CD4-positive, alpha-beta T cell treated with Interleukin-17A for 1 hour (primary cell): ENCODE results near the gene FKBP8.
"Not testable (repeated sequence)": the region's sequence is repeated elsewhere in the genome, so short reads cannot be mapped to it uniquely, and the experiment has no call there.

Experiments
- DNase-seq: peaks from one replicate; pipeline ENCODE4 v3.0.0-alpha.2; 2020

The FKBP8 gene

DNA sequence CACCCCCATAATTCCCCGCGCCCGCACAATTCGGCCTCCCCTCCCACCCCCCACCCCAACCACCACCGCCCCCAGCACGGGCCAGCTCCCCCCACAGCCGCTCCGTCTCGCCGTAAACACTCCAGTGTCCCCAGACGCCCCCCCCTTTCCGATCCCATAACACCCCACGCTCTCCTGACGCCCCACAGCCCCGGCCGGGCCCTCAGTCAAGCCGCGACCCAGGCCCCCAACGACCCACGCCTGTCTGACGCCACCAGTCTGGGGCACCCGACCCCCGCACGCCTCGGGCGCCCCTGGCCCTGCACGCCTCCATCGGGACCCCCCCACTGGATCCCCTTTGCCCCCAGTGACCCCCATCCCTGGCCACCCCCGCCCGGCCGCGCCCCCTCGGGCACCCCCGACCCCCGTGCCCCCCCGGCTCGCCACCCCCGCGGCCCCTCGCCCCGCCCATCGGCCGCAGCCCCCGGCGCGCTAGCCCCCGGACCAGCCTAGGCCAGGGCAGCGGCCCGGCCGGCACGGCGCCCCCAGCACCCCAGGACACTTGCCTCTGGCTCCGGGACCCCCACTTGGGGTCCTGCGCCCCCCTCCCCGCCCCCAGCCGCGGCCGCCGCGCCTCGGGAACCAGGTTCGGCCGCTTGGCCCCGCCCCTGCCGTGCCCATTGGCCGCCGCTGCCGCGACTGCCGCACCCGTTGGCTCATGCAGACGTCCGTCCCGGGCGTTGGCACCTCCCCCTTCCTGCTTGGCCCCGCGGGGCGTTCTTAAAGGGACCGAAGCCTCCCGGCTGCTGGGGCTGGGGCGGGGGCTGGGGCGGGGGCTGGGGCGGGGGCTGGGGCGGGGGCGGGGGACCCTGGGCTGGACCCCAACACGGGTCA is at the start of gene FKBP8:
TSS of gene FKBP8 (minus strand) at position 633 of the 873 bp plus-strand sequence. CDS start 1,603 bp downstream, outside the sequence.
- peak; percentile 94 for DNase-seq

DNA sequence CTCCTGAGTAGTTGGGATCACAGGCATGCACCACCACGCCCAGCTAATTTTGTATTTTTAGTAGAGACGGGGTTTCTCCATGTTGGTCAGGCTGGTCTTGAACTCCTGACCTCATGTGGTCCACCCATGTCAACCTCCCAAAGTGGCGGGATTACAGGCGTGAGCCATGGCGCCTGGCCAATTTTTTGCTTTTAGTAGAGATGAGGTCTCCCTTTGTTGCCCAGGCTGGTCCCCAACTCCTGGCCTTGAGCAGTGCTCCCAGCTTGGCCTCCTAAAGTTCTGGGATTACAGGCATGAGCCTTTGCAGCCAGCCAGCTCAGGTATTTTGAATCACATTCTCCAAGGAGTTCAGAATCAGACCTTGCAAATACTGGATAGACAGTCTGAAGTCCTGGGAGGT is 49.4 kb upstream of the FKBP8 start:
- DNase-seq: not testable (repeated sequence)

DNA sequence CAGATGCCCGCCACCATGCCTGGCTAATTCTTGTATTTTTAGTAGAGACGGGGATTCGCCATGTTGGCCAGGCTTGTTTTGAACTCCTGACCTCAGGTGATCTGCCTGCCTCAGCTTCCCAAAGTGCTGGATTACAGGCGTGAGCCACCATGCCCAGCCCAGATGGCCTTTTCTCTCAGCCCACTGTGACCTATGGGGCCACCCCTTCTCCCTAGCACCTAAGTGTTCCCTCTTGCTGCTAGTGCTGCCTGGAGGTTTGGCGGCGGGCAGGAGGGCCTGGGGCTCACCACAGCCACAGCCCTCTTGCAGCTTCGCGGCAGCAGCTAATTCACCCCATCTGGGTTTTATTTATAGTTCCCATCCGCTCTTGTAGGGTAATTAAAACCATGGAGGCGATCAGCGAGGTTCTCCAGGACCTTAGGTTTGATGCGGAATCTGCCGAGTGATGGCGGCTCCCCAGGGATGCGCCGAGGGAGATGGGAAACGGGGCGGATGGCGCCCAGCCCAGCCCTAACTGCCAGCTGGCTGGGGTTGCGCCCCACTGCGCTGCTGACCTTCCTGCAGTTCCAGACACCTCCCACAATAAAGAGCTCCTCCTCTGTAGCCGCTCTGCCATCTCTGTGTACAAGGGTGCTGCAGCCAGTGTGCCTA is 48.5 kb upstream of the FKBP8 start:
- DNase-seq: no peak

DNA sequence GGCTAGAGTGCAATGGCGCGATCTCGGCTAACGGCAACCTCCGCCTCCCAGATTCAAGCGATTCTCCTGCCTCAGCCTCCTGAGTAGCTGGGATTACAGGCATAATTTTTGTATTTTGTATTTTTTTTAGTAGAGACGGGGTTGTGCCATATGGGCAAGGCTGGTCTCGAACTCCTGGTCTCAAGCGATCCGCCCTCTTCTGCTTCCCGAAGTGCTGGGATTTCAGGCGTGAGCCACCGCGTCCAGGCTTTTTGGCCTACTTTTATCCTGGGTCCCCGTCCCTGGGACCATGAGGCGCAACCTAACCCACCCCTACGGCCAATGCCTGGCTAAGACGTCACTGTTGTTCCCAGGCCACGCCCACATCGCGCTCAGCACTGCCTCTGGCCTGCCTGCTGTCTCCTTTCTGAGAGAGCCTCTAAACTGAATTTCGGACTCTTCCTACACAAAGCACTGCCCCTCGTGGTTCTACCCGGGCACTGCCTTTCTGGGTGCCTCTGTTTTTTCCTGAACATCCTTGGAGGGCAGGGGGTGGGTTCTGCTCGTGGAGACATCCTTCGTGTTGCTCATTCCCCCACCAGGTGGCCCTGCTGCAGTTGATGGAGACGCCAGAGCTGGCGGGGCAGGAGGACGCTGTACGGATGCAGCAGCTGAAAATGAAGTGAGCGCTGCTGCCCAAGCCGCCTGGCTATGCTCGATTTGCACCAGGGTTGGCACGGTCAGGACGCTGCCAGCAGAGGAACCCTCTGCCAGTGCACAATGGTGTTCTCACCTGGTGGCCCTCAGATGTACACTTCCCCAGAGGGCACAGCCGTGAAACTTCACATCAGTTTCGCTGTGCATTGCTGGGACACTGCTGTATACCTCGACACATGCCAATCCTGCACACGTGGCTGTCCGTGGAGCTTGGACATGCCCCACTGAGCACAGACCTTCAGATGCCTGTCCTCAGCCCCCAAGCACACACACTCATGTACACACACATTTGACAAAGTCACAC is 47.2 kb upstream of the FKBP8 start:
- peak; percentile 27 for DNase-seq

DNA sequence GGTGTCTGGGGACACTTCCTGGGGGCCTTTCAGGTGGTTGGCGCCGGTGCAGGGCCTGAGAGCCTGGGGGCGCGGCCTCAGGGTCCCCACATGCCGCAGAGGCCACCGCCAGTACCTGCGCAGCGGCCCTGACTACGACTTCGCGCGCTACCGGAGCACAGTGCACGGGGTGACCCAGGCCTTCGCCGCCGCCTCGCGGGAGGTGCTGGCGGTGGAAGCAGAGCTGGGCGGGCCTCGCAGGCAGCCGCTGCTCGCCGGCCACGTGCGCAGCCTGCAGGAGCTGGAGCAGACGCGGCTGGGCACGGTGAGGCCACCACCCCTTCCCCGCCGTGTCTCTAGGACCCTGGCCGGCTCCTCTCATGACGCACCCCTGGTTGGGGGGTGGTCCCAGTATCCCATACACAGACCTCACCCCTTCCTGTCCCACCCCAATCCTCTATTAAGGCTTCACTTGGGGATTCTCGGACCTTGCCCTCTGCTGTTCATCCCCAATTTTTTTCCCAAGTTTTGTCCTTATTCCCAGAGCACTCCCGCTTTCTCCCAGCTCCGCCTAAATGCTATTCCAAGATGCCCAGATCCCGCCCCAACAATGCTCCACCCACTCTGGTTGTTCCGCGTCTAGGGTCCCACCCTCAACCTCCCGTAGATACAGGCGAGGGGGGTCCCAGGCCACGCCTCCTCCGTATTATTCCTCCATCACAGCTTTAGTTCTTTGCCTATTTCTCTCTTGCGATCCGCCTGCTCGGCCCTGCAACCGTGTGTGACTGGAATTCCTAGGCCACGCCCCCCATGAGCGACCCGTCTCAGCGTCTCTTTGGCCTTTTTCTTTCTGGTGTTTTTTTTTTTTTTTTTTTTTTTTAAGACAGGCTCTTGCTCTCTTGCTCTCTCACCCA is 46.3 kb upstream of the FKBP8 start:
- no peak for DNase-seq

DNA sequence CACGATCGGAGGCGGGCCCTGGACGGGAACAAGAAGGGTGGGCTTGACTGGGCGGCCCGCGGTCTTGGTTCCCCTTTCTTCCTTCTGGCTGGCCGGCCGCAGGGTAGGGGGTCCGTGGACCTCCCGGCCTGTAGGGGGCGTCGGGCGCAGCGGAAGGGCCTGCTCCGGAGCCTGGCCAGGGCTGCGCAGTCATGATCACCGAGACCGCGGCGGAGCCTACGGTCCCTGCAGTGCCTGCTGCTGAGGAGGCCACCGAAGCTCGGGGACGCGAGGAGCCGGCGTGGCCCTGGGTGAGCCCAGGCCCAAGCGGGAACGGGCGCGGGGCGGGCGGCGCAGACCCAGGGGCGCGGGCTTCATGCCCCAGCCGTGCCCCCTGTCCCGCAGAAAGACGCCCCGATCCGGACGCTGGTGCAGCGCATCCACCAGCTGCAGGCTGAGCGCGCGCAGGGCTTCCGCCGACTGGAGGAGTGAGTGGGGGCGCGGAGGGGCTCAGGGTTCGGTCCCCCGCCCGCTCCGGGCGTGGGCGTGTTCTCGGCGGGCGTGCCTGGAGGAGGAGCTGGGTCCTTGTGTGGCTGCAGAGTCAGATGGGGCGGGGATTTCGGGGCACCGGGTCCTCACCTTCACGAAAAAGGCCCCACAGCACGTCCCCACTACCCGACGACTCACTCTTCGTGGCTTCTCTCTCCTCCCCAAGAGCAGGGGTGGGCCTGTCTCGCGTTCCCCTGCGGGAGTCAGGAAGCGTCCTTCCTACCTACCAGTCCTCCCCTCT is 45.4 kb upstream of the FKBP8 start, which contains the start of gene REX1BD:
TSS of gene REX1BD (plus strand) at position 188 of the 769 bp plus-strand sequence. CDS start at position 192, 4 bp downstream.
- DNase-seq: peak; percentile 90

DNA sequence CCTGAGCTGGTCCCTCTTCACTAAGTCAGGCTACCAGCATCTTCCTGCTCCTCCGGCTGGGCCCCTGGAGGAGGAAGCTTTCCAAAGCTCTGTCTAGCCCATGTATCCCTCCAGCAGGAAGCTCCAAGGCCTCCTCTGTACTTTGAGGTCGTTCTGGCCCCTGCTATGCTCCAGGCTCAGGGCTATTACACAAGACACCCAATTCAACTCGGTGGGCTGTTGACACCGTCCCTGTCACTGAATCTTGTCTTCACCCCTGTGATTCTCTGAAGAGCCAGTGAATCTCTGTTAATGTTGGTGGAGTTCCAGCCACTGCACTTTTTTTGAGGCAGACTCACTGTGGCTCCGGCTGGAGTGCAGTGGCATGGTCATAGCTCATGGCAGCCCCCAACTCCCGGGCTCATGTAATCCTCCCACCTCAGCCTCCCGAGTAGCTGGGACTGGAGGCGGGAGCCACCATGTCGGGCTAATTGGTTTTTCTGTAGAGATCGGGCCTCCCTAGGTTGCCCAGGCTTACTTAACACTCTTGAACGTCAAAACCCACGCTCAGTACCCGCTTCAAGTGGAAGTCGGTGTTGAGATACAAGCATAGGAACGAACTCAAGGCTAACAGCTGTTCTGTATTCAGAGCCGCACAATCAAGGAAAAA is 44.7 kb upstream of the FKBP8 start:
- no peak for DNase-seq

DNA sequence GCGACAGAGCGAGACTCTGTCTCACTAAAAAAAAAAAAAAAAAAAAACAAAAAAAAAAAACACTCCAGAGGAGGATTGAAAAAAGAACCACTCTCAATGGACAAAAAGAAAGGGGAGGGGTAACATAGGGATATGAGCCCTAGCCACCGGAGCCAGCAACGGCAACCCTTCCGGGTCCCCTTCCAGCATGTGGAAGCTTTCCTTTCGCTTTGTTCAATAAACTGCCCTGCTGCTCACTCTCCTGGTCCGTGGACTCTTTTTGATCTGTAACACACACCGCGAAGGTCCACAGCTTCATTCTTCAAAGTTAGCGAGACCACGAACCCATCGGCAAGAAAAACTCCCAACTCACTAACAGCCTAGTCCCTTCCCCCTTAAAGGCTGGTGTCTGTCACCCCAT is 44.2 kb upstream of the FKBP8 start:
- no peak for DNase-seq

DNA sequence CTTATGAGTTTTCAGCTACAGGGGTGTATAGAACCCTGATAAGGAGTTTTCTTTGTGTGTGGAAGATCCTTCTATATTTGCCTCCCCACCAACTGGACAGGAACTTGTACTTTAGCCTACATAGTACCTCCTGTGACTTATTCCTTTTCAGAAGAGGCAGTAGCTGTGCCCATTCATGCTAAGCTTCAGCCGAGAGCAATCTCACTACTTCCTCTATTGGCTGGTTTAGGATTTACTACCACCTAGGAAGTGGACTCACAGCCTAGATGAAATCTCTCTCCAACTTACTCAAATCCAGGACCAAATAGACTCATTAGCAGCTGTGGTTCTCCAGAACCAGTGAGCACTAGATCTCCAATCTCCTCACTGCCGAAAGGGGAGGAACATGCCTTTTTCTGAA is 42.9 kb upstream of the FKBP8 start:
- DNase-seq: no peak

DNA sequence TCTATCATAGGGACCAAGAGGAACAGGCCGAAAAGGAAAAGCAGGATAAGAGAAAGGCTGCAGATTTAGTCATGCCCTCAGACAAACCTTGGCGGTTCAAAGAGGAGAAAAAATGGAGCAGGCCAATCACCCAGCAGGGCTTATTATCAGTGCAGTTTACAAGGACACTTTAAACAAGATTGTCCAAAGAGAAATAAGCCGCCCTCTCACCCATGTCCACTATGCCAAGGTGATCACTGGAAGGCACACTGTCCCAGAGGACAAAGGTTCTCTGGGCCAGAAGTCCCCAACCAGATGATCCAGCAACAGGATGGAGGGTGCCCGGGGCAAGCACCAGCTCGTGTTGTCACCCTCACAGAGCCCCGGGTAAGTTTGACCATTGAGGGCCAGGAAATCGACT is 36.9 kb upstream of the FKBP8 start:
- DNase-seq: no peak

DNA sequence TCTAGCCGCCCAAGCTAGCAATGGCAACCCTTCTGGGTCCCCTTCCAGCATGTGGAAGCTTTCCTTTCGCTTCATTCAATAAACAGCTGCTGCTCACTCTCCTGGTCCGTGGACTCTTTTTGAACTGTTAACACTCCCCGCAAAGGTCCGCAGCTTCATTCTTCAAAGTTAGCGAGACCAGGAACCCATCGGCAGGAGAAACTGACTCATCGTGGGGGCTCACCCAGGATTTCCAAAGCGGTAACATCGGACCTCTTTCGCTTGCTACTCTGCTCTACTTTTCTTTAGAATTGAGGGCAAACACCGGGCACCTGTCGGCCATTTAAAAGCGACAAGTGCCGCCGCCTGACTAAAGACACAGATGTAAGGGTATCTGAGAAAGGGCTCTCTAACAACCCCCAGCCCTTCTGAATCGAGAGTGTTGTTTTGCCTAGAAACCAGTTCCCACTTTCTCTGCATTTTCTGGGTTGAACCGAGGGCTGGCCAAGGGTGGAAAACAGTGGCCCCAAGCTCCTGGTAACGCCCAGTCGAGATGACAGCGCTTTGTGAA is 34.1 kb upstream of the FKBP8 start:
- no peak for DNase-seq

DNA sequence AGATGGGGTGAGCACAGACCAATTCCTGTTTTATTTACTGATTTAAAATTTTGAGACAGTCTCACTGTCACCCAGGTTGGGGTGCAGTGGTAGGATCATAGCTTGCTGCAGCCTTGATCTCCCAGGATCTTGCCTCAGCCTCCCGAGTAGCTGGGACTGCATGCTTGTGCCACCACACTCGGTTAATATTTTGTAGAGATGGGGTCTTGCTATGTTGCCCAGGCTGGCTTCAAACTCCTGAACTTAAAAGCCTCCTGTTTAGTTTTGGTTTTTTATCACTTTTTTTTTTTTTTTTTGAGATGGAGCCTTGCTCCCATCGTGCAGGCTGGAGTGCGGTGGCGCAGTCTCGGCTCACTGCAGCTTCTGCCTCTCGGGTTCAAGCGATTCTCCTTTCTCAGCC is 33.0 kb upstream of the FKBP8 start:
- DNase-seq: no peak

DNA sequence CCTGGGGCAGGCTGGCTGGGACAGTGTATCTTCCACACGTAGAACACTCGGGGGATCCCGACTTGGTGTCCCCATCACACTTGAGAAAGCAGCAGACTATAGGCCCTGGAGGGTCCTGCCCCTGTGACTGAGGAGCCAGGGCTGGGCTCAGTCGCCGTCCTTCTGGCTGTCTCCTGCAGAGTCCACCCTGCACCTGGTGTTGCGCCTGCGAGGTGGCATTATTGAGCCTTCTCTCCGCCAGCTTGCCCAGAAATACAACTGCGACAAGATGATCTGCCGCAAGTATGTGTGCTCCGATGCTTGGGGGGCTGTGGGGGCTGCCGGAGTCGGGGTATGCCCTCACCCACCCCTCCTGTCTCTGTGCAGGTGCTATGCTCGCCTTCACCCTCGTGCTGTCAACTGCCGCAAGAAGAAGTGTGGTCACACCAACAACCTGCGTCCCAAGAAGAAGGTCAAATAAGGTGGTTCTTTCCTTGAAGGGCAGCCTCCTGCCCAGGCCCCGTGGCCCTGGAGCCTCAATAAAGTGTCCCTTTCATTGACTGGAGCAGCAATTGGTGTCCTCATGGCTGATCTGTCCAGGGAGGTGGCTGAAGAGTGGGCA is 31.4 kb upstream of the FKBP8 start:
- no peak for DNase-seq

DNA sequence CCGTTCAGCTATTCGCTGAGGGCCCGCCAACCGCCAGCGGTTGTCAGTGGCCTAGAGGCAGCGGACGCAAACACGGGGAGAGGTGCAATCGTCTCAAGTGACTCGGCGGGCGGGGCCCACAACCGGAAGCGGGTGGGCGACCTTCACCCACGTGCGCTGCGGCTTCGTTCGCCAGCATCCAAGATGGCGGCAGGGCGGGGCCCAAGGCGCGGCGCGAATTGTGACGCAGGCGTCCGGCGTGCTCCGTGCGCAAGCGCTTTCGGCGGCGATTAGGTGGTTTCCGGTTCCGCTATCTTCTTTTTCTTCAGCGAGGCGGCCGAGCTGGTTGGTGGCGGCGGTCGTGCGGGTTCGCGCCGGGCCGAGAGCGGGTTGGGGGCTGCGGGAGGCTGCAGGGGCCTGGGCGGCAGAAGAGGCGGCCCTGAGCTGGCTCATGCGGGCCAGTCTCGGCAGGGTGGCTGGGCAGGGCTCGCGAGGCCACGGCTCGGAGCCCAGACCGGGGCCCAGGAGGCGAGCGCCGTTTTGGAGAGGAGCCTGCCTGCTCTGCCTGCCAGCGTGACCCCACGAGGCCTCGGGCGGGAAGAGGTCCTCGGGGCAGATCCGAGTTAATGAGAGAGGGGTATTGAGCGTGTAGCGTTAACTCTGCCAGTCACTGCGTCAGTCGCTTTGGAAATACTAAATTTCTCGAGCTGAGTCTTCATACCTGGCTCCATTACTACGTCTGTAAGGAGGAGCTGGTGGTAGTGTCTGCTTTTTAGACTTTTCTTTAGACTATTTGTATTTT is 28.4 kb upstream of the FKBP8 start, which contains the start of gene UBA52:
TSS of gene UBA52 (plus strand) at position 294 of the 781 bp plus-strand sequence. CDS start 1,444 bp downstream, outside the sequence.
- DNase-seq: peak; percentile 99

DNA sequence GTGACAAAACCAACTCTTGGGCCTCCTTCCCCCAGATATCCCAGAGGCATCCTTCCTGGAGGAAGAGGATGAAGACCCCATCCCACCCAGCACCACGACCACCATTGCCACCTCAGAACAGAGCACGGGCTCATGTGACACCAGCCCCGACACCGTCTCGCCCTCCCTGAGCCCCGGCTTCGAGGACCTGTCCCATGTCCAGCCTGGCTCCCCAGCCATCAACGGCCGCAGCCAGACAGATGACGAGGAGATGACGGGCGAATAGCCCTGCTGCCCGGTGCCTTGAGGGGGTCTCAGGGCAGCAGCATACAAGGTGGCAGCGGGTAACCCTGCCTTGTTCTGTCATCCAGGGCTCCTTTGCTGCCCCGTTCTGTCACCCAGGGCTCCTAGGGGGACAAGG is 25.0 kb upstream of the FKBP8 start:
- DNase-seq: no peak

DNA sequence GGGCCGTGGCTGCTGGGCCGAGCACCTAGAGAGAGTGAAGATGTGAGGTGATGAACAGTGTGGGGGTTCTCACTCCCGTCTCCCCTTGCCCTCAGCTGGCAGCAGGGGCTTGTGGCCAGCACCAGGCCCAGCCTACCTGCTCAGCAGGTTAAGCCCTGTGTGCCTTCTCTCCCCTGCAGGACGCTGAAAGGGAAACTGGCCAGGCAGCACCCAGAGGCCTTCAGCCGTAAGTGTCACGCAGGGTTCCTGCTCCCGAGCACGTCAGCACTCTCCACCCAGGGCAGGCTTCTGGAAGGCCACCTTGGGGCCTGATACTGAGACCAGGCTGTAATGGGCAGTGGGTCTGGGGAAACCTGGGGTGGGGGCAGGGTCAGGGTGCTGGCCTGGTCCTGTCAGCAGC is 23.6 kb upstream of the FKBP8 start:
- DNase-seq: no peak

DNA sequence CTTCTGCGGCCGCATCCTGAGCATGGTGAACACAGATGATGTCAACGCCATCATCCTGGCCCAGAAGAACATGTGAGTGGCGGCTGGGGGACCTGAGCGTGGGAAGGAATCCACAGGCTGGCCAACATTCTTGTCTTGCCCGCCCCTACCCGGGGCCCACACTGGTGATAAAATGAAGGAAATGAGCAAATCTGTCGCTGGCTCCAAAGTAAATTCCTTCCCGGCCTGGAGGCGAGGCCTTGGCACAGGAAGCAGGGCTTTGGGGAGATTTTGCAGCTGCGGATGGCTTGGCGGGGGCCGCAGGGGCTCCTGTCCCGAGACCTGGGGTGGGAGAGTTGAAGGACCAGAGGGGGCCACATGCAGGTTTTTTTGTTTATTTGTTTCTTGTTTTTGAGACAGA is 18.7 kb upstream of the FKBP8 start:
- no peak for DNase-seq

DNA sequence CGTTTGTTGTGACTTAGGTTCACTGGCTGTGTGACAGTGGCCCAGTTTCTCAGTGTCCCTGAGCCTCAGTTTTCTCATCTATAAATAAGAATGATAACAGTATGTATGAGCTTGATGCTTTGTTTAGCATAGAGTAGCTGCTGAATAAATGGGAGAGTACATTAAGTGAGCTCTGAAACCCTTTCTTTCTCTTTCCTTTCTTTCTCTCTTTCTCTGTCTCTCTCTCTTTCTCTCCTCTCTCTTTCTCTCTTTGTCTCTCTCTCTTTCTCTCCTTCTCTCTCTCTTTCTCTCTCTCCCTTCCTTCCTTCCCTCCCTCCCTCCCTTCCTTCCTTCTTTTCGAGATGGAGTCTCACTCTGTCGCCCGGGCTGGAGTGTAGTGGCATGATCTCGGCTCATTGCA is 16.3 kb upstream of the FKBP8 start:
- DNase-seq: peak; percentile 14

DNA sequence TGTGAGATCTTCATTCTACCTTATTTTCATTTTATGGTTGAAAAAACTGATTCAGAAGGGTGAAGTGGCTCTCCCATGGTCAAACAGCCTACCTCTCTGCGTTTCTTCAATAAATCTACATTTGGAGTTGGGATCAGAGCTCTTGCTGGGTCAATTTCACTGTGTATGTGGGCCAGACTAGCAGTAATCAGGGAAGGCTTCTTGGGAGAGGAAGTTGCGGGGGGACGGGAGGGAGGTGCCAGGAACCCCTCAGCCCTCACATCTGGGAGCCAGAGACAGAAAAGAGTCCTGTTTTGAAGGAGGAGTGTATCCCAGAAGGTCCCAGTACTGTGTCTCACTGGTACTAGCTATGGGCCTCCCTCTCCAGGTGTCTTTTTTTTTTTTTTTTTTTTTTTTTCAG is 15.2 kb upstream of the FKBP8 start:
- no peak for DNase-seq
